GM18951 (cell line): ENCODE data around the gene BRPF3.

Experiments used
- POLR2A ChIP-seq: IDR thresholded peaks from 4 replicates; pipeline ENCODE4 v1.6.1; 2011; ENCODE audit warnings: mild to moderate bottlenecking; ENCODE audit not compliant: insufficient read length, insufficient read depth; ENCODE audit errors: extremely low read depth
- in situ Hi-C: fragments of 300-500 bp; cut with MboI; formaldehyde crosslinking; loops from one replicate; pipeline ENCODE4 v1.12.0; 2022; ENCODE audit warnings: low sequenced_read_pairs, mixed read lengths, inconsistent platforms; ENCODE audit not compliant: unreplicated experiment

The BRPF3 gene

DNA sequence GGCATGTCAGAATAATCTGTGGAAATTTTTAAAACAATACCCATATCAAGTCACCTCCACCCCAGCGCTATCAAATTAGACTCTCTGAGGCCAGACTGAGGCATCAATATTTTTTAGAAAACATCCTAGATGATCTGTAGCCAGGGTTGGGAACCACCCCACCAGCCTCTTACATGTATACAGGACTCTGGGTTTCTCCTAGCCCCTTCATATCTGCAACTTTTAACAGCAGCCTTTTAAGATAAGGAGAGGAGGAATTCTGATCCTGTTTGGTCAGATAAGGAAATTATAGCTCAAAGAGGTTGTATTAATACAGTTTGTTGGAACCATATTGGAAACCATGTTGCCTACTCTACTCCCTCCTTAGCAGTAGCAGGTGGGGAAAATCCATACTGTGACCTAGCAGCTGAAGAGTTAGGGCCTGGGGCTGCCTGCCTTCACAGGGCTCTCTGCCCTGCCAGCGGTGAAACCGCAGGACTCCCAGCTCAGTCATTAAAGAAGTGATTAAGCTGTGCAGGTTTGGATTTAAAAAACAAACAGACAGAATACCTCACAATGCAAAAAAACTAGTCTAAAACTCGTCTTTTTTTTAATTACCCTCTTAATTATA is 30.0 kb downstream of the BRPF3 start:
- no peak for TF ChIP-seq POLR2A

GRCh38 chr6:36227379-36228228 is 31.1 kb downstream of the BRPF3 start:
- in situ Hi-C loops: no loop called here
- no peak for TF ChIP-seq POLR2A

More for the DNA sequence above, 30.0 kb downstream of the BRPF3 start:
- in situ Hi-C loops: no loop called here

- no peak for TF ChIP-seq POLR2A
- in situ Hi-C loops: no loop called here
These were observed 32.7 kb downstream of the BRPF3 start for GRCh38 chr6:36229223-36229622.

DNA sequence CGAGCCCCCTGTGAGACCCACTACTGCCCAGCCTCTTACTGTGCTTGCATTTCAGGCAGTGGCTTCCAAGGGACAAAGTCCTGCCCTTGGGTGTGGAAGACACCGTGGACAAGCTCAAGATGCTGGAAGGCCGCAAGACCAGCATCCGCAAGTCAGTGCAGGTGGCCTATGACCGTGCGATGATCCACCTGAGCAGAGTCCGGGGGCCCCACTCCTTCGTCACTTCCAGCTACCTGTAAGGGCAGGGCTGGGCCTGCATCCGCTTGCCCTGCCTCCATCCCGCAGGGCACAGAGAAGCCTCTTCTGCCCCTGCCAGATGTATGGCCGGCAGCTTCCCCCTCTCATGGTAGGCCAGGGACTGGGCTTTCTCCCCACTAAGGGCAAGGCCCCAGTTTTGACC is 33.8 kb downstream of the BRPF3 start:
- no peak for TF ChIP-seq POLR2A
- in situ Hi-C loops: no loop called here

GRCh38 chr6:36232172-36232571 is 35.6 kb downstream of the BRPF3 start:
- no peak for TF ChIP-seq POLR2A
- in situ Hi-C loops: no loop called here

DNA sequence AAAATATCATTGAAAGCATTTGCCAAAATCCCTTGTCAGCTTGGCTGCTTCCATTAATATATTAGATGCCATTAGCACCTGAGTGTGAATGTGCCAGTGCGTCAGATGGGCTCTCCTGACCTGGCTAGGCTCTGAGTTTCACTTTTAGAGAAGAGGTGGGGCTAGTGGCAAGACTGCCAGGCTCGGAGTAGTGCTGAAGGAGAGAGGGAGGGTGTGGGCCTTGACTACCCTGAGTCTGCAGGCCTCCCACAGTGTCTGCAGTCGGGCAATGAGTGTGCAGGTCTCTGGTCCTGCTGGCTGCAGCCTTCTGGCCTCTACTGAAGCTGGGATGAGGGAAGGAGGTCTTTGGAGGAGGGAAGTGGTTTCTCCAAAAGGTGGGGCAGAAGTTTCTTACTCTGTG is 38.8 kb downstream of the BRPF3 start:
- TF ChIP-seq POLR2A: no peak
- in situ Hi-C loops: no loop called here

DNA sequence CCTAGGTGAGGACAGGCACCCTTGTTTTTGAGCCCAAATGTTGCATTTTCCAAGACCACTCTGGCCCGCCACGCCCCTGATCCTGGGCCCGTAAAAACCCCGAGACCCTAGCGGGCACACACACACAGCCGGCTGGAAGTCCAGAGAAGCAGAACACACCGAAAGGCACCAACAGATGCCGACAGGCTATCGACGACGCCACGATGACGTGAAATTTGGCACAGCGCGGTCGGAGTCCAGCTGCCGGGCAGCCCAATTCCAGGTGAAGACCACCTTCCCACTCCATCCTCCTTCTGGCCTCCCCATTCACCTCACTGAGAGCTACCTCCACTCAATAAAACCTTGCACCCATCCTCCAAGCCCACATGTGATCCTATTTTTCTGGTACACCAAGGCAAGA is 39.3 kb downstream of the BRPF3 start:
- no peak for TF ChIP-seq POLR2A
- in situ Hi-C loops: no loop called here

DNA sequence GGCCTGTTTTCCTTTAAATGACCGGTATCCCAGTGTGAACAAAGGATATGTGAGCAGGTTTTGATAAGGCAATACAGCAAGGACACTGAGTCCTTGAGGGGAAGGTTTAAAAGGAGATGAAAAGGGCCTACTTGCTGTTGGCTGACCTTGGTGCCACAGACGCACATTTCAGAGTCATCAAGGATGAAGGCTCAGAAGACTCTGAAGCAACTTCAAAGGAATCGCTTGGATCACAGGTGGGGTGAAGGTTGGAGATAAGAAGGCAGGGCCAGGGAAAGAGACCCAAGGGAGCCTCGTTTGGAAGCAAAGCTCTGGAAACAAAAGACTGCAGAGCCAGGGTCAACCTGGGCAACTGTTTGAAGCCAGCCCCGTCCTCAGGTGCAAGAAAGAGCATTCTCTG is 43.2 kb downstream of the BRPF3 start:
- no peak for TF ChIP-seq POLR2A
- in situ Hi-C loops: no loop called here

DNA sequence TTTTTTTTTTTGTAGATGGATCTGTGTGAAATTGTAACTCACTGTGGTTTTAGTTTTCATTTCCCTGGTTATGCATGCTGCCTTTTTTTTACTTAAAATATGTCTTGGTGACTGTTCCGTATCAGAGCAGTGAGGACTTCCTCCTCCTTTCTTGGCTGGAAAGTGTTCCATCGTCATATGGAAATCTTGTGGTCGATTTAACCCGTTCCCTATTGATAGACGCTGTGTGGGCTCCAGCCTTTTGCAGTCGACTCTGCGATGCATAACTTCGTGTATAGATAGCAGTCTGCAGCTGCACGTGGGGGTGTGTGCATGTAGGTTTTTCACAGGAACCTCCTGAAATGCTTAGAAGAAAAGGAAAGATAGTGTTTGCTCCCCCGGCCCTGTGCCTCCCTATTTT is 45.2 kb downstream of the BRPF3 start:
- TF ChIP-seq POLR2A: no peak
- in situ Hi-C loops: no loop called here

DNA sequence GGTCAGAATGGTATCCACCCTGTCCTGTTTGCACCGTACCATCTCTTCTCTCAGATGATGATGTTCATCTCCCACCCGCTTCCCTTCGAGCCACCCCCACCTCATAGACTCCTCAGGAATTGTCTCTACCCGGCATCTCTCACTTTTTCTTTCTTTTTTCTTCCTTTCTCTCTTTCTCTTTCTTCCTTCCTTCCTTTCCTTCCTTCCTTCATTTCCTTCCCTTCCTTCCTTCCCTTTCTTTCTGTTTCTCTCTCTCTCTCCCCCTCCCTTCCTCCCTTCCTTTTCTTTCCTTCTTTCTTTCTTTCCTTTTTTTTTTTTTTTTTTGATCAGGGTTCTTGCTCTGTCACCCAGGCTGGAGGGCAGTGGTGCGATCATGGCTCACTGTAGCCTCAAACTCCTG is 45.6 kb downstream of the BRPF3 start:
- in situ Hi-C loops: no loop called here
- no peak for TF ChIP-seq POLR2A

- in situ Hi-C loops: no loop called here
- TF ChIP-seq POLR2A: no peak
These were observed 46.1 kb downstream of the BRPF3 start for GRCh38 chr6:36242626-36243025.

DNA sequence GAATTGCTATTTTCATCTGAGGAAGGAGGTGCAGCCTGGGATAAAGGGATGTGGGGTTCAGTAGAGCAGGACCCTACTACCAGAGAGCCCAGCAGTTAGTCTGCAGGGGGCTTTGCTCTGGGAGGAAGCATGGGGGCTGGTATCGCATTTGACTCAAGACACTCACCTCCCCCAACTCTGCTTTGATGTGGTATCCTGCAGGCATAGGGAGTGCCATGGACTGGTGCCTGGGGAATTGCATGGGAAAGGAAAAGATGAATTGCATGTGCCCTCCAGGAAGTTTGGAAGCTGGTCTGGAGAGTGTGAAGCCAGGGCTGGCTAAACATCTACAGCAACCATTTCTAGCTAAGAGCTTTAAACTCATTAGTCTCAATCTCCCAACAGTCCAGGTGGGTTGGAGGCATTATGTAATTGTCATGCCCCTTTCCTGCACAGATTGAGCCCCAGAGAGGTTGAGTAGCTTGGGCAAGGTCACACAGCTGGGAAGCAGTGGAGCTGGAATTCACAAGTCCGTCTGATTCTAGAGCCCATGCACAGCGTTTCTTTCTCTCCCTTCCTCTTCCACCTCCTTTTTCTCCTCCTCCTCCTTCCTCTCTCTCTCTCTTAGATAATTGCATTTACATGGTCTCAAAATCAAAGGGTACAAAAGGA is 47.1 kb downstream of the BRPF3 start:
- in situ Hi-C loops: no loop called here

DNA sequence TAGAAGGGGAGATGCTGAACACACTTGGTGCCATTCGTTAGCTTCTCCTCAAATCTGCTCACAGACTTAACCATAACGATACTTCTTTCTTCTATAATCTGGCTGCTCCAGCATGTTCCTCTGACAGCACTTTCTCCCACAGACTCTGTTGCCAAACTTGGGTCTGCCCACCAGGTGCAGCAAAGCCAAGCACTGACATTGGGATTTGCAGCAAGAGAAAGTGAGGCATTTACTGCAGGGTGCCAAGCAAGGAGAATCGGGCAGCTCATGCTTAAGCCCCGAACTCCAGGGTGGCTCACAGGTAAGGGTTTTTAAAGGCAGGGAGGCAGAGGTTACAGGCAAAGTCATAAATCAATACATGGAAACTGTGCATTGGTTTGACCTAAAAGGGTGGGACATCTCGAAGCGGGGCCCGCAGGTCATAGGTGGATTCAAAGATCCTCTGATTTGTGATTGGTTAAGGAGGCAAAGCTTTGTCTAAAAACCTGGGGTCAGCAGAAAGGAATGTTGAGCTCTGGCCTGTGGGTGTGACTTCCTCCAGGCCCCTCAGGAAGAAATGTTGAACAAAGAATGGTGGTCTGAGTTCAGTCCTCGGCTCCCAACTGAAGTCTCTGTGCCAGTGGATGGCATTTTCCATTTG is 48.2 kb downstream of the BRPF3 start:
- in situ Hi-C loops: no loop called here
- TF ChIP-seq POLR2A: no peak

More for the DNA sequence above, 47.1 kb downstream of the BRPF3 start:
- TF ChIP-seq POLR2A: no peak
